NCI-H2227 (cell line): ENCODE measurements around the gene RAB7B.
"Not testable (repeated sequence)": the region's sequence is repeated elsewhere in the genome, so short reads cannot be mapped to it uniquely, and the experiment has no call there.

Experiments
- DNase-seq: peaks from one replicate; lab custom pipeline; 2025; ENCODE audit not compliant: unreplicated experiment; lab: John Stamatoyannopoulos, UW

RAB7B gene

GRCh38 chr1:205998457-205999241 is 4.5 kb downstream of the RAB7B start:
- DNase-seq = no peak

- not testable (repeated sequence) for DNase-seq
Observed at GRCh38 chr1:205996641-205997040, 6.6 kb downstream of the RAB7B start.

GRCh38 chr1:205994346-205994745 is 8.8 kb downstream of the RAB7B start:
- DNase-seq = no peak

GRCh38 chr1:205993068-205993467 is 10.1 kb downstream of the RAB7B start:
- no peak for DNase-seq

- DNase-seq = no peak
Observed at GRCh38 chr1:205992218-205992882, 10.8 kb downstream of the RAB7B start.

- no peak for DNase-seq
Observed at GRCh38 chr1:205991237-205991636, 12.0 kb downstream of the RAB7B start.

- DNase-seq = no peak
Observed at GRCh38 chr1:205990226-205990625, 13.0 kb downstream of the RAB7B start.

- no peak for DNase-seq
Observed at GRCh38 chr1:205989786-205990185, 13.4 kb downstream of the RAB7B start.

GRCh38 chr1:205988585-205988995 is 14.6 kb downstream of the RAB7B start:
- no peak for DNase-seq

GRCh38 chr1:205986861-205987260 is 16.3 kb downstream of the RAB7B start:
- DNase-seq = no peak

GRCh38 chr1:205986292-205986691 is 16.9 kb downstream of the RAB7B start:
- DNase-seq = no peak

- no peak for DNase-seq
Observed at GRCh38 chr1:205985330-205986005, 17.7 kb downstream of the RAB7B start.

- DNase-seq = peak; percentile 48
Observed at GRCh38 chr1:205983925-205984725, 19.1 kb downstream of the RAB7B start.

GRCh38 chr1:205981257-205981656 is 21.9 kb downstream of the RAB7B start:
- DNase-seq = no peak

- peak; percentile 15 for DNase-seq
Observed at GRCh38 chr1:205980237-205980870, 22.8 kb downstream of the RAB7B start.

- no peak for DNase-seq
Observed at GRCh38 chr1:205979301-205979700, 23.9 kb downstream of the RAB7B start.

GRCh38 chr1:205978676-205979075 is 24.5 kb downstream of the RAB7B start:
- DNase-seq = no peak

- peak; percentile 86 for DNase-seq
Observed at GRCh38 chr1:205977402-205978014, 25.7 kb downstream of the RAB7B start.

- peak; percentile 47 for DNase-seq
Observed at GRCh38 chr1:205976708-205977401, 26.3 kb downstream of the RAB7B start.

GRCh38 chr1:205976036-205976435 is 27.2 kb downstream of the RAB7B start:
- DNase-seq = no peak
